Measurements from ENCODE around the gene CEP112.

Gene CEP112

DNA sequence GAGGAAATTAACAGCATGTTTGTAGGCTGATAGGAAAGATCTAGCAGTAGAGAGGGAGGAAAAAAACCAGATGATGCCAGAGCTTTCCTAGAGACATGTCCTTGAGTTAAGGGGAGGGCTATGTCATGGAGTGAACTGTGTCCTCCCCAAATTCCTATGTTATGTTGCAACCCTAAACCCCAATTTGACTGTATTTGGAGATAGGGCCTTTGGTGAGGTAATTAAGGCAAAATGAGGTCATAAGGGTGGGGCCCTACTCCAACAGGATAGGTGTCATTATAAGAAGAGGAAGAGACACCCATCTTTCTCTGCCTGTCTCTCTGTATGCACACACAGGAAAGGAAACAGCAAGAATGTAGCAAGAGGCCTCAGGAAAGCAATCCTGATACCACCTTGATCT lies 435.2 kb downstream of the CEP112 start:
- H3K27ac Mint-ChIP-seq = no peak overlapping the region
- TF ChIP-seq, protein P1, sequence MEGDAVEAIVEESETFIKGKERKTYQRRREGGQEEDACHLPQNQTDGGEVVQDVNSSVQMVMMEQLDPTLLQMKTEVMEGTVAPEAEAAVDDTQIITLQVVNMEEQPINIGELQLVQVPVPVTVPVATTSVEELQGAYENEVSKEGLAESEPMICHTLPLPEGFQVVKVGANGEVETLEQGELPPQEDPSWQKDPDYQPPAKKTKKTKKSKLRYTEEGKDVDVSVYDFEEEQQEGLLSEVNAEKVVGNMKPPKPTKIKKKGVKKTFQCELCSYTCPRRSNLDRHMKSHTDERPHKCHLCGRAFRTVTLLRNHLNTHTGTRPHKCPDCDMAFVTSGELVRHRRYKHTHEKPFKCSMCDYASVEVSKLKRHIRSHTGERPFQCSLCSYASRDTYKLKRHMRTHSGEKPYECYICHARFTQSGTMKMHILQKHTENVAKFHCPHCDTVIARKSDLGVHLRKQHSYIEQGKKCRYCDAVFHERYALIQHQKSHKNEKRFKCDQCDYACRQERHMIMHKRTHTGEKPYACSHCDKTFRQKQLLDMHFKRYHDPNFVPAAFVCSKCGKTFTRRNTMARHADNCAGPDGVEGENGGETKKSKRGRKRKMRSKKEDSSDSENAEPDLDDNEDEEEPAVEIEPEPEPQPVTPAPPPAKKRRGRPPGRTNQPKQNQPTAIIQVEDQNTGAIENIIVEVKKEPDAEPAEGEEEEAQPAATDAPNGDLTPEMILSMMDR (IDR thresholded peaks at IDR 0.05; ENCODE audit: unreplicated experiment in 3 of 3) = no peak
- no peaks in the 10 kb centered on the region for H3K36me3 Mint-ChIP-seq (ENCODE audit: low read depth)
- H3K27me3 Mint-ChIP-seq (ENCODE audit: low read depth) = no peaks in the 10 kb centered on the region
- no peak overlapping the region for H3K4me3 Mint-ChIP-seq
- H3K4me1 Mint-ChIP-seq = peaks cover 13% of the 10 kb centered on the region
- peaks cover 4% of the 10 kb centered on the region for H3K9me3 Mint-ChIP-seq

DNA sequence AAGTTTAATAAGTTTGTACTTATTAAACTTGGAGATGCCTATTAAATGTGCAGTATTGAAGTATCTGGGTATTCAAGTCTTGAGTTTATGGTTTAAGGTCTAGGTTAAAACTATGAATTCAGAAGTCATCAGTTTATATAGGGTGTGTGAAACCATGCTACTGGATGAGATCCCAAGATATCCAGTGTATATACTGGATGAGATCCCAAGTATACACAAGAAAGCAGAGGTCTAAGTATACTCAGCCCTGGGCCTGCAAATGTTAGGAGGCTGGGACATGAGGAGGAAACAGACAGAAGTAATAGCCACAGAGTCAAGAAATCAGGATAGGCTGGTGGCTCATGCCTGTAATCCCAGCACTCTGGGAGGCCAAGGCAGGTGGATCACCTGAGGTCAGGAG lies 436.1 kb downstream of the CEP112 start:
- Mint-ChIP-seq H3K9me3 (peaks cover 4% of the 10 kb centered on the region), H3K36me3 (ENCODE audit: low read depth) (no peaks in the 10 kb centered on the region), H3K4me3 (no peak overlapping the region), H3K4me1 (peaks cover 23% of the 10 kb centered on the region), H3K27me3 (ENCODE audit: low read depth) (no peaks in the 10 kb centered on the region), H3K27ac (no peak overlapping the region)
- TF ChIP-seq, protein P1 (IDR thresholded peaks at IDR 0.05; ENCODE audit: unreplicated experiment in 3 of 3) = no peak

DNA sequence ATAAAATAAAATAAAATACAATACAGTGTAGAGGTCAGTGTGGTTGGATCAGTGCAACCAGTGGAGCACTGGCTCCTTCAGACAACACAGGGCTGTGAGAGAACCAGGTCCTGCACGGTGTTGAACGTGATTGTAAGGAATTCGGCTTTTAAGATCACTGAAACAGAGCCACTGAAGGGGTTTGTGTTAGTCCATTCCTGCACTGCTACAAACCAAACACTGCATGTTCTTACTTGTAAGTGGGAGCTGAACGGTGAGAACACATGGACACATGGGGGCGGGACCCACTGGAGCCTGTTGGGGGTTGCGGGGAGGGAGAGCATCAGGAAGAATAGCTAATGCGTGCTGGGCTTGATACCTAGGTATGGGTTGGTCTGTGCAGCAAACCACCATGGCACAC lies 437.3 kb downstream of the CEP112 start:
- TF ChIP-seq, protein P1 (IDR thresholded peaks at IDR 0.05; ENCODE audit: unreplicated experiment in 3 of 3) = no peak
- Mint-ChIP-seq H3K27ac (no peak overlapping the region), H3K36me3 (ENCODE audit: low read depth) (no peaks in the 10 kb centered on the region), H3K27me3 (ENCODE audit: low read depth) (no peaks in the 10 kb centered on the region), H3K4me3 (no peak overlapping the region), H3K4me1 (peaks cover 33% of the 10 kb centered on the region), H3K9me3 (peaks cover 4% of the 10 kb centered on the region)

DNA sequence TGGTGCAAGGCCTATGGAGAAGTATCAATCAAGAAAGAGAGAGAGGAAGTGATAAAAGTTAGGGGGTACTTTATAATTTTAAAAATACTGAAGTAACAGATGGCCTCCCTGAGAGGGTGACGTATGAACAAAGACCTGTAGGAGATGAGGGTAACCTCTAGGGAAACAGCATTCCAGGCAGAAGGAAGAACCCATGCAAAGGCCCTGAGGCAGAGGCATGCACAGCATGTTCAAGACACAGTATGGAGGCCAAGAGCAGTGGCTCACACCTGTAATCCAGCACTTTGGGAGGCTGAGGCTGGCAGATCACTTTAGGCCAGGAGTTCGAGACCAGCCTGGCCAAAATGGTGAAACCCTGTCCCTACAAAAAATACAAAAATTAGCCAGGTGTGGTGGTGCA lies 437.9 kb downstream of the CEP112 start:
- Mint-ChIP-seq H3K4me1 (peaks cover 33% of the 10 kb centered on the region), H3K9me3 (peaks cover 4% of the 10 kb centered on the region), H3K27me3 (ENCODE audit: low read depth) (no peaks in the 10 kb centered on the region), H3K36me3 (ENCODE audit: low read depth) (no peaks in the 10 kb centered on the region), H3K4me3 (no peak overlapping the region), H3K27ac (no peak overlapping the region)
- TF ChIP-seq, protein P1 (IDR thresholded peaks at IDR 0.05; ENCODE audit: unreplicated experiment in 3 of 3) = no peak

DNA sequence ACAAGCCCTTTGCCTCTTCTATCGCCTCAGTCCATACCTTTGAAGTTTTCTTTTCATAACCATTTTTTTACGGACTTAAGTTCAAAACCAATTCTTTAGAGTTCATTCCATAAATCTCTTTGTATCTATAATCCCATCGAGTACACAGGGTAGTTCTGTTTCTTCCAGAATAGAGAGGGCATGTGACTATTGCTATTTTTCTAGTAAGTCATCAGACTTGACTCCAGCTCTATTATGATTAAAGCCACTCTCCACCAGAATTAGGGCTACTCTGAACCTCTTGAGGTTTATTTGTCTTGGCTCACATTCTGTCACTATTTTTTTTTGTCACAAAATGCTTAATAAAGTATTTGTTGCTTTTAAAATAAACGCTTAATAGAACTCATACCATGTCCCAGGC lies 438.6 kb downstream of the CEP112 start:
- H3K27ac Mint-ChIP-seq = peak overlapping the region in 1 of 3 experiments; percentile 96
- TF ChIP-seq, protein P1 (IDR thresholded peaks at IDR 0.05; ENCODE audit: unreplicated experiment in 3 of 3) = no peak
- H3K36me3 Mint-ChIP-seq (ENCODE audit: low read depth) = no peaks in the 10 kb centered on the region
- H3K27me3 Mint-ChIP-seq (ENCODE audit: low read depth) = no peaks in the 10 kb centered on the region
- H3K4me1 Mint-ChIP-seq = peaks cover 39% of the 10 kb centered on the region
- no peak overlapping the region for H3K4me3 Mint-ChIP-seq
- peaks cover 4% of the 10 kb centered on the region for H3K9me3 Mint-ChIP-seq

DNA sequence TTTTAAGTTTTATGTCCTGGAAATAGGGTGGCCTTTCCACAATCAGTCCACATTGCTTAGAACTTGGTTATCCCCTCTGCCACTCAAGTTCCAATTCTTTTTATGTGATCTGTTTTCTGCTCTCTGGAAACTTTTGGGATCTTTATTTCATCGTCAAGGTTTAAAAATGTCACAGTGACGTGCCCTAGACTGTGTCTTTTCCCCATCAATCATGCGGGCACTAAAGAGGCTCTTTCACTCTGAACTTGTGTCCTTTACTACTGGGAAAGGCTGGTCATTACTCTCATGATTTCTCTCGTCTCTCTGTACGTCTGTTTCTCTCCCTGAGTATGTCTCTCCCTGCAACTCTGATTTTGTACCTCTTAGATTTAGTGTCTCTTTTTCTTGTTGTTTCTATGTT lies 440.7 kb downstream of the CEP112 start:
- Mint-ChIP-seq H3K27ac (peak overlapping the region in 2 of 3 experiments; percentile 90 to 96), H3K4me3 (no peak overlapping the region), H3K9me3 (peaks cover 4% of the 10 kb centered on the region), H3K4me1 (peaks cover 42% of the 10 kb centered on the region), H3K36me3 (ENCODE audit: low read depth) (no peaks in the 10 kb centered on the region), H3K27me3 (ENCODE audit: low read depth) (no peaks in the 10 kb centered on the region)
- TF ChIP-seq, protein P1 (IDR thresholded peaks at IDR 0.05; ENCODE audit: unreplicated experiment in 3 of 3) = no peak
